MM.1S (cell line): ENCODE data around the gene MIOX.

Experiments used
- EZH2 ChIP-seq: fragments of 300-600 bp; sonication (generic); optimal IDR thresholded peaks from 2 replicates; pipeline ENCODE3; 2017; ENCODE audit warnings: low read depth, mild to moderate bottlenecking, antibody characterized with exemption, low read length, mixed read lengths
- TF ChIP-seq, protein P1 (sequence below): fragments of 300-600 bp; sonication (generic); IDR thresholded peaks from 2 replicates; pipeline ENCODE4 v1.5.1; 2016; ENCODE audit warnings: antibody characterized with exemption, low read length, mixed read lengths

DNA sequence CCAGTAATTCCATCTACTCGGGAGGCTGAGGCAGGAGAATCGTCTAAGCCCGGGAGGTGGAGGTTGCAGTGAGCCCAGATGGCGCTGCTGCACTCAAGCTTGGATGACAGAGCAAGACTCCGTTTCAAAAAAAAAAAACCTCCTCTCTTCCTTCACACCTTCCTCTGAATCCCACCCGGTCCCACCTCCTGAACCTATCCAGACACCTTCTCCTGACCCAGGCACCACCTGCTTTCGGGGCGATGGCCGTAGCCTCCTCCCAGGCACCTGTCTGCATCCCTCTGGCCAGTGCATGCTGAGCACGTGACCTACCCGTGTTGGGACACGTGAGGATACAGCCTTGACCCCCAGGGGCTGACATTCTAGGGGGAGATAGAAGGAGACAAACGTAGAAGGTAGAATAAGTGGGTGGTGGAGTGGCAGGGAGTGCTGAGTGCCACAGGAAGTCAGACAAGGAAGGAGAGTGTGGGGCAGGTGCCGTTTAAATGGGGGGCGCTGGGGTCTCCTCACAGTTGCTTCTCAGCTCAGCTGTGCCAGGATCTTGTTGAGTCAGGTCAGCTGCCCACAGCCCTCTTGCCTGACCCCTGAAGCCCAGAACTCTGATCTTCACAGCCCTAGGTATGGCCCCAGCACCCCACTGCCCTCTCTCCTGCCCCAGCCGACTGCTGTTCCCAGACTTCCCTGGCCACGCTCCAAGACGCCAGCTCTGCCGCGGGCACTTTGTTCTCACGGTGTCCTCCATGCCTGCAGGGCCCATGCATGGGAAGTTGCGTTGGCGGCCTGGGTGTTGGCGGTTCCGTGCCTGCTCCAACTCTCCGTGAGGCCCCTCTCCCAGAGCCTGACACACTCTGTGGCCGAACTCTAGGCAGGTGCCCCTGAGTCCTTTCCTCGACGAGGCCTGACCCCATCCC, 1.2 kb upstream of the MIOX start:
- TF ChIP-seq, protein P1, sequence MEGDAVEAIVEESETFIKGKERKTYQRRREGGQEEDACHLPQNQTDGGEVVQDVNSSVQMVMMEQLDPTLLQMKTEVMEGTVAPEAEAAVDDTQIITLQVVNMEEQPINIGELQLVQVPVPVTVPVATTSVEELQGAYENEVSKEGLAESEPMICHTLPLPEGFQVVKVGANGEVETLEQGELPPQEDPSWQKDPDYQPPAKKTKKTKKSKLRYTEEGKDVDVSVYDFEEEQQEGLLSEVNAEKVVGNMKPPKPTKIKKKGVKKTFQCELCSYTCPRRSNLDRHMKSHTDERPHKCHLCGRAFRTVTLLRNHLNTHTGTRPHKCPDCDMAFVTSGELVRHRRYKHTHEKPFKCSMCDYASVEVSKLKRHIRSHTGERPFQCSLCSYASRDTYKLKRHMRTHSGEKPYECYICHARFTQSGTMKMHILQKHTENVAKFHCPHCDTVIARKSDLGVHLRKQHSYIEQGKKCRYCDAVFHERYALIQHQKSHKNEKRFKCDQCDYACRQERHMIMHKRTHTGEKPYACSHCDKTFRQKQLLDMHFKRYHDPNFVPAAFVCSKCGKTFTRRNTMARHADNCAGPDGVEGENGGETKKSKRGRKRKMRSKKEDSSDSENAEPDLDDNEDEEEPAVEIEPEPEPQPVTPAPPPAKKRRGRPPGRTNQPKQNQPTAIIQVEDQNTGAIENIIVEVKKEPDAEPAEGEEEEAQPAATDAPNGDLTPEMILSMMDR: no peak
- TF ChIP-seq EZH2: no peak
